LNCAP (cell line): Measurements from ENCODE around the gene KCNMA1.

Experiments used
- TF ChIP-seq, protein P1 (sequence below): fragments of 450-650 bp; IDR thresholded peaks from 2 replicates; pipeline ENCODE4 v1.5.1; 2017; ENCODE audit warnings: mild to moderate bottlenecking

Gene KCNMA1

GRCh38 chr10:77091597-77092165 is 545.9 kb downstream of the KCNMA1 start:
- TF ChIP-seq, protein P1, sequence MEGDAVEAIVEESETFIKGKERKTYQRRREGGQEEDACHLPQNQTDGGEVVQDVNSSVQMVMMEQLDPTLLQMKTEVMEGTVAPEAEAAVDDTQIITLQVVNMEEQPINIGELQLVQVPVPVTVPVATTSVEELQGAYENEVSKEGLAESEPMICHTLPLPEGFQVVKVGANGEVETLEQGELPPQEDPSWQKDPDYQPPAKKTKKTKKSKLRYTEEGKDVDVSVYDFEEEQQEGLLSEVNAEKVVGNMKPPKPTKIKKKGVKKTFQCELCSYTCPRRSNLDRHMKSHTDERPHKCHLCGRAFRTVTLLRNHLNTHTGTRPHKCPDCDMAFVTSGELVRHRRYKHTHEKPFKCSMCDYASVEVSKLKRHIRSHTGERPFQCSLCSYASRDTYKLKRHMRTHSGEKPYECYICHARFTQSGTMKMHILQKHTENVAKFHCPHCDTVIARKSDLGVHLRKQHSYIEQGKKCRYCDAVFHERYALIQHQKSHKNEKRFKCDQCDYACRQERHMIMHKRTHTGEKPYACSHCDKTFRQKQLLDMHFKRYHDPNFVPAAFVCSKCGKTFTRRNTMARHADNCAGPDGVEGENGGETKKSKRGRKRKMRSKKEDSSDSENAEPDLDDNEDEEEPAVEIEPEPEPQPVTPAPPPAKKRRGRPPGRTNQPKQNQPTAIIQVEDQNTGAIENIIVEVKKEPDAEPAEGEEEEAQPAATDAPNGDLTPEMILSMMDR, result no peak

GRCh38 chr10:77090381-77091356 is 546.9 kb downstream of the KCNMA1 start:
- TF ChIP-seq, protein P1, result no peak

GRCh38 chr10:77087366-77087765 is 550.2 kb downstream of the KCNMA1 start:
- TF ChIP-seq, protein P1, result no peak

DNA sequence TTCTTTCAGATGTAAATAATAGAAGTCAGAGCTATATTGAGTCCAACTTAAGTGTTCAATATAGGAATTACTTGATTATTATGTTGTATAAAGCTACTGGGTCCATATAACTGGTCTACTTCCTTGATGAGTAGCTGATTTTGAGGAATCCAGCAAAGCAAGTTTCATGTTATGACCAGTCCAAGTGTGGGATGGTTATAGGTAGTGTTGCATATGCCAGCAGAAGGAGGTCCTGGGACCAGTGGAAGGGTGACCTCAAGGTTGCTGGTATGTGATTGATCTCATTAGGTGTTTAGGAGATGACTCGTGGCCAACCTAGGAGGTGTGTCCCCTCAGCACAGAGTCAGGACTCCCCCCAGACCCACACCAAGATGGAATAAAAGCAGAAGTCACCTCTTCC is 551.5 kb downstream of the KCNMA1 start:
- TF ChIP-seq, protein P1, result no peak

GRCh38 chr10:77085344-77085743 is 552.3 kb downstream of the KCNMA1 start:
- TF ChIP-seq, protein P1, result no peak

GRCh38 chr10:77084431-77085144 is 553.0 kb downstream of the KCNMA1 start:
- TF ChIP-seq, protein P1, result no peak

DNA sequence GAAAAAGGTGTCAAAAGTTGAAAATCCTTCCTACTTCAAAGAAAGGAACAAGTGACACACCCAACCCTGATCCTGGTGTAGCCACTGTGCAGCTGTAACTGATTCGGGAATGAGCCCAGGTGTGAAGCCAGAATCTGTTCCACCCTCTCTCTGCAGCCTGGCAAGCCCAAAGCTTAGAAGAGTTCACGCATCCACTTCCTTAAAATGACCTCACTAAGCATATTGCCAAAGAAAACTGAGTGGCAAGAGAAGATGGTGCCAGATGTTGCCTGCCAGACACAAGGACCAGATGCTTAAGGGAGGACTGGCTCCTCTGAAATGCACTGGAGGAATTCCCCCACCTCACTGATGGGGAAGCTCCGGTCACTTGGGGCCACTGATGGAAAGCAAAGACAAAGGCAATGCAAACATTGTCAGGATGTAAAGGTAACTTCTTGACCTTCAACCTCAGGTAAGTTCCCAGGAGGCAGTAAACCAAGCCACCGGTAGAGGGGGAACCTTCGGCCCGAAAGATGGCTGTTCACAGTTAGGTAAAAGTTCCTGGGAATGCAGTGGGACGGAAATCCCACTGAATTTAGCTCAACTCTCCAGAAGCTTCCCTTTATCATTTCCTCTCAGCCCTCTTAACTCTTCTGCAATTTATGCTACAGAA is 554.9 kb downstream of the KCNMA1 start:
- TF ChIP-seq, protein P1, result 0 out of 2 replicates have a peak, but pooled peaks have one; percentile 14
